Smooth muscle cell (in vitro differentiated cells): Measurements from ENCODE around the gene COASY. TPM values are rescaled to one million over a fixed set of nuclear protein-coding genes. Genes with fewer than 3 reads are reported as not detected.

ENCODE experiments used
- DNase-seq: peaks from one replicate; lab custom pipeline; 2025; ENCODE audit not compliant: unreplicated experiment; lab: John Stamatoyannopoulos, UW
- H2AFZ ChIP-seq: fragments of 200-600 bp; sonication (generic); 2 replicates; pipeline ENCODE4 v1.6.0; 2016; ENCODE audit warnings: antibody characterized with exemption, low read depth, mild to moderate bottlenecking
- H3F3A ChIP-seq: fragments of 200-600 bp; sonication (generic); 2 replicates; pipeline ENCODE4 v1.6.0; 2017; ENCODE audit warnings: antibody characterized with exemption, low read depth
- H3K27ac ChIP-seq: fragments of 200-600 bp; sonication (generic); 2 replicates; pipeline ENCODE4 v1.5.1; 2016; ENCODE audit warnings: low read depth, mild to moderate bottlenecking
- H3K27me3 ChIP-seq: fragments of 200-600 bp; sonication (generic); 2 replicates; pipeline ENCODE4 v1.6.1; 2016; ENCODE audit warnings: low read depth, mild to moderate bottlenecking
- H3K36me3 ChIP-seq: fragments of 200-600 bp; sonication (generic); 2 replicates; pipeline ENCODE4 v1.5.1; 2016; ENCODE audit warnings: low read depth
- H3K4me1 ChIP-seq: fragments of 200-600 bp; sonication (generic); 2 replicates; pipeline ENCODE4 v1.5.1; 2016; ENCODE audit warnings: low read depth
- H3K4me2 ChIP-seq: fragments of 200-600 bp; sonication (generic); 2 replicates; pipeline ENCODE4 v1.6.0; 2016; ENCODE audit warnings: mild to moderate bottlenecking
- H3K4me3 ChIP-seq: fragments of 200-600 bp; sonication (generic); 2 replicates; pipeline ENCODE4 v1.5.1; 2016; ENCODE audit warnings: mild to moderate bottlenecking
- H3K79me2 ChIP-seq: fragments of 200-600 bp; sonication (generic); 2 replicates; pipeline ENCODE4 v1.6.0; 2016; ENCODE audit warnings: low read depth, mild to moderate bottlenecking
- H3K9ac ChIP-seq: fragments of 200-600 bp; sonication (generic); 2 replicates; pipeline ENCODE4 v1.6.0; 2016; ENCODE audit warnings: low read depth
- H3K9me3 ChIP-seq: fragments of 200-600 bp; sonication (generic); replicated peaks from 2 replicates; pipeline ENCODE4 v1.5.1; 2016; ENCODE audit warnings: low read depth
- H4K20me1 ChIP-seq: fragments of 200-600 bp; sonication (generic); 2 replicates; pipeline ENCODE4 v1.6.0; 2016; ENCODE audit warnings: low read depth
- CTCF ChIP-seq: fragments of 200-600 bp; sonication (generic); IDR thresholded peaks from 2 replicates; pipeline ENCODE4 v1.5.1; 2017; ENCODE audit warnings: borderline replicate concordance, mild to moderate bottlenecking, antibody characterized with exemption; ENCODE audit not compliant: insufficient read depth, poor library complexity, severe bottlenecking
- WGBS: methylation state at CpG from one replicate; pipeline ENCODE4 v1.1.7; 2016; ENCODE audit warnings: low lambda C conversion rate; 5-methylcytosine and 5-hydroxymethylcytosine counted together
- polyA plus RNA-seq: library from polyadenylated mRNA; unstranded; fragments of >200 nt; fragmentation: Nextera tagmentation; extraction: Ambion mirVana; gene quantifications from 2 replicates; pipeline ENCODE4 v1.2.1, GENCODE V29; 2016
- total RNA-seq: library from RNA; depleted of rRNA; stranded (reverse); fragments of >200 nt; gene quantifications from 2 replicates; pipeline ENCODE4 v1.2.3, GENCODE V29; 2014

COASY gene
- total and polyA plus RNA-seq, 2 experiments from 2014 or later, result 23.2 to 68.2 TPM

GRCh38 chr17:42577532-42578281 lies 15.8 kb downstream of the COASY start, which contains the start of gene PSMC3IP:
PSMC3IP (minus strand) TSS chr17:42577729; CDS start chr17:42577686, 43 bp downstream.
- Histone ChIP-seq H3K79me2 (peaks cover 9% of the 10 kb centered on the region), H4K20me1 (peaks cover 3% of the 10 kb centered on the region), H3K27me3 (no peaks in the 10 kb centered on the region), H3K4me1 (peaks cover 12% of the 10 kb centered on the region), H3K36me3 (no peaks in the 10 kb centered on the region), H3K27ac (peak within 1 kb of the TSS; percentile 64), H2AFZ (peak within 1 kb of the TSS; percentile 40), H3K9me3 (no peaks in the 10 kb centered on the region), H3K4me3 (peak within 1 kb of the TSS; percentile 79), H3K9ac (peak within 1 kb of the TSS; percentile 57), H3F3A (peaks cover 18% of the 10 kb centered on the region), H3K4me2 (peak within 1 kb of the TSS; percentile 91)
- WGBS, result under 1% methylated on average over 52 of the region's 52 CpGs
- DNase-seq, result peak; percentile 79
- peak; percentile 39 for TF ChIP-seq CTCF

DNA sequence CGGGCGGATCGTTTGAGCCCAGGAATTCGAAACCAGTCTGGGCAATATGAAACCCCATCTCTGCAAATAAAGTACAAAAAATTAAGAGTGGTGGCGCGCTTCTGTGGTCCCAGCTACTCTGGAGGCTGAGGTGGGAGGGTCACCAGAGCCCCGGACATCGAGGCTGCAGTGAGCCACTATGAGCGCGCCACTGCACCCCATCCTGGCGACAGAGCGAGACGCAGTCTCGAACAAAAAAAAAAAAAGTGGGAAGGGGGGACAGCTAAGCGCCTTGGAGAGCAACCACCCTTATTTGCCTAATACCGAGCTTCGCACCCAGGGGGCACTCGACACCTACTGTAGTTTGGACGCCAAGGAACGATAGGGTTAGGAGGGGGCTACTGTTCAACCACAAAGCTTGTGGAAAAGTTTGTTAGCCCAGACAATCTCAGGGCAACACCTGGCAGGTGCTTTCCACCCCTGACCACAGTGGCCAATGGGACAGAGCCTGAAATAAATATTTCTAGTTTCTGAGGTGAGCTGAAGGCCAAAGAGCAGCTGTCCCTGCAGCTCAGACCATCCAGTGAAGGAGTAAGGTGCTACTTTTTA lies 16.4 kb downstream of the COASY start:
- Histone ChIP-seq H3K27me3 (no peaks in the 10 kb centered on the region), H3K4me1 (peaks cover 12% of the 10 kb centered on the region)
- WGBS, result 1% methylated on average over 20 of the region's 20 CpGs

GRCh38 chr17:42579794-42580551 lies 18.0 kb downstream of the COASY start:
- H4K20me1 ChIP-seq, result peaks cover 3% of the 10 kb centered on the region

More for the DNA sequence above, 16.4 kb downstream of the COASY start:
- peak overlapping the region; percentile 57 for H3K9ac ChIP-seq
- H3K9me3 ChIP-seq, result no peaks in the 10 kb centered on the region
- H3F3A ChIP-seq, result peaks cover 16% of the 10 kb centered on the region
- TF ChIP-seq CTCF, result peak; percentile 64
- DNase-seq, result peak; percentile 16
- H3K27ac ChIP-seq, result peak overlapping the region; percentile 64
- peaks cover 3% of the 10 kb centered on the region for H4K20me1 ChIP-seq
- H3K79me2 ChIP-seq, result peaks cover 9% of the 10 kb centered on the region
- no peaks in the 10 kb centered on the region for H3K36me3 ChIP-seq
- peak overlapping the region; percentile 91 for H3K4me2 ChIP-seq
- H3K4me3 ChIP-seq, result peak overlapping the region; percentile 79
- peak overlapping the region; percentile 40 for H2AFZ ChIP-seq

More at GRCh38 chr17:42579794-42580551, 18.0 kb downstream of the COASY start:
- Histone ChIP-seq H3K4me3 (no peak overlapping the region), H3K4me2 (no peak overlapping the region), H2AFZ (no peak overlapping the region), H3F3A (peaks cover 14% of the 10 kb centered on the region), H3K9me3 (no peaks in the 10 kb centered on the region), H3K27ac (no peak overlapping the region), H3K36me3 (no peaks in the 10 kb centered on the region), H3K27me3 (no peaks in the 10 kb centered on the region), H3K79me2 (peaks cover 9% of the 10 kb centered on the region), H3K9ac (no peak overlapping the region), H3K4me1 (peaks cover 12% of the 10 kb centered on the region)
- no peak for TF ChIP-seq CTCF
- 75% methylated on average over 2 of the region's 2 CpGs for WGBS
- DNase-seq, result no peak
